Fibroblast of lung (primary cell): Measurements from ENCODE around the gene BAAT. TPM values are rescaled to one million over a fixed set of nuclear protein-coding genes. Genes with fewer than 3 reads are reported as not detected.

Experiments
- DNase-seq, 2 donors: peaks; one replicate each; pipeline versions ENCODE4 v3.0.0 to v3.0.0-alpha.2; 2010; ENCODE audit warnings: low read depth in 2 of 2
- H2AFZ ChIP-seq: 2 replicates; pipeline ENCODE4 v1.5.1; 2012; ENCODE audit warnings: low read length, control low read depth, inconsistent platforms
- H3K27ac ChIP-seq: 2 replicates; pipeline ENCODE4 v1.5.1; 2011; ENCODE audit warnings: low read length, control low read depth; ENCODE audit not compliant: insufficient read depth
- H3K27me3 ChIP-seq: 2 replicates; pipeline ENCODE4 v1.5.1; 2011; ENCODE audit warnings: mild to moderate bottlenecking, low read length; ENCODE audit not compliant: control insufficient read depth, insufficient read depth
- H3K36me3 ChIP-seq: 2 replicates; pipeline ENCODE4 v1.5.1; 2011; ENCODE audit warnings: low read length; ENCODE audit not compliant: control insufficient read depth, insufficient read depth
- H3K4me1 ChIP-seq: 2 replicates; pipeline ENCODE4 v1.5.1; 2011; ENCODE audit warnings: low read length; ENCODE audit not compliant: control insufficient read depth, insufficient read depth; ENCODE audit errors: extremely low read depth
- H3K4me2 ChIP-seq: 2 replicates; pipeline ENCODE4 v1.5.1; 2011; ENCODE audit warnings: low read length, control low read depth; ENCODE audit not compliant: insufficient read depth; ENCODE audit errors: extremely low read depth
- H3K4me3 ChIP-seq, 4 experiments: fragments of 200-600 bp in 1 of 4; sonication (generic) in 1 of 4; replicated peaks in 1 of 4; 2 replicates each; pipeline ENCODE4 v1.5.1; 2011 to 2016; ENCODE audit warnings: low read length in 4 of 4, low read depth in 3 of 4, mild to moderate bottlenecking in 3 of 4, control low read depth in 2 of 4, inconsistent platforms in 1 of 4, mixed read lengths in 1 of 4; ENCODE audit not compliant: insufficient read depth in 1 of 4; ENCODE audit errors: control extremely low read depth in 1 of 4
- H3K79me2 ChIP-seq: 2 replicates; pipeline ENCODE4 v1.5.1; 2012; ENCODE audit warnings: mild to moderate bottlenecking, low read length, inconsistent platforms; ENCODE audit not compliant: control insufficient read depth, insufficient read depth
- H3K9ac ChIP-seq: 2 replicates; pipeline ENCODE4 v1.5.1; 2011; ENCODE audit warnings: mild to moderate bottlenecking, low read length, control low read depth; ENCODE audit not compliant: insufficient read depth
- H3K9me3 ChIP-seq: 2 replicates; pipeline ENCODE4 v1.5.1; 2012; ENCODE audit warnings: low read depth, low read length; ENCODE audit not compliant: control insufficient read depth, insufficient read depth
- H4K20me1 ChIP-seq: 2 replicates; pipeline ENCODE4 v1.5.1; 2011; ENCODE audit warnings: low read length; ENCODE audit not compliant: control insufficient read depth, insufficient read depth; ENCODE audit errors: extremely low read depth
- EZH2 ChIP-seq: IDR thresholded peaks from 2 replicates; pipeline ENCODE4 v1.5.1; 2012; ENCODE audit warnings: low read length, control low read depth, mild to moderate bottlenecking; ENCODE audit errors: missing control alignments
- polyA plus RNA-seq, 2 donors: library from polyadenylated mRNA; depleted of rRNA in 1 of 2; stranded (reverse) in 1 of 2; unstranded in 1 of 2; fragments of >200 nt; gene quantifications; 2 replicates each; pipeline ENCODE4 v1.2.1, GENCODE V29; 2011 to 2012; ENCODE audit warnings: missing spikeins in 1 of 2
- total RNA-seq: library from RNA; depleted of rRNA; stranded (reverse); fragments of >200 nt; gene quantifications from 2 replicates; pipeline ENCODE4 v1.2.1, GENCODE V29; 2014
- TF ChIP-seq, protein P1 (sequence below), 2 donors: IDR thresholded peaks in 1 of 2; conservative IDR thresholded peaks in 1 of 2; 1 replicate in 1 of 2; 2 replicates in 1 of 2; pipeline ENCODE4 v1.5.1; 2011 to 2012; ENCODE audit warnings: low read length in 2 of 2, control low read depth in 1 of 2, inconsistent platforms in 1 of 2, low read depth in 1 of 2, mild to moderate bottlenecking in 1 of 2

Gene BAAT
- total and polyA plus RNA-seq, 2 donors (not counting 1 experiment from before 2014, with no cell fraction given), result 0.02 TPM; not detected in 1

DNA sequence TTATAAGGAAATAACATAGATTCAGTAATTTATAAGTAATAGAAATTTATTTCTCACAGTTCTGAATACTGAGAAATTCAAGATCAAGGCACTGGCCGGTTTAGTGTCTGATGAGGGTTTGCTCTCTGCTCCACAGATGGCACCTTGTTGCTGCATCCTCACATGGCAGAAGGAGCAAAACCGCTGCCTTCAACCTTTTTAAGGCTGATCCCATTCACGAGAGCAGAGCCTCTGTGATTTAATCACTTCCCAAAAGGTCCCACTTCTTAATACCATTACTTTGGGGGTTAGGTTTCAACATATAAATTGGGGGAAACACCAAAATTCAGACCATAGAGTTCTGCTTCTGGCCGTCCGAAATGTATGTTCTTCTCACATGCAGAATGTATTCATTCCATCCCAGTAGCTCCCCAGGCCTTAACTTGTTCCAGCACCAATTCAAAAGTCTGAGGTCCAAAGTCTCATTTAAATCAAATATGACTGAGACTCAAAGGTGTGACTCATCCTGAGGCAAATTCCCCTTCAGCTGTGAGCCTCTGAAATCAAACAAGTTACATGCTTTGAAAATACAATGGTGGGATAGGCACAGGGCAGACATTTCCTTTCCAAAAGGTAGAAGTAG is 30.6 kb downstream of the BAAT start:
- Histone ChIP-seq H3K4me1 (no peaks in the 10 kb centered on the region), H3K4me3 (no peak overlapping the region), H3K79me2 (no peaks in the 10 kb centered on the region), H3K9me3 (no peaks in the 10 kb centered on the region), H3K36me3 (no peaks in the 10 kb centered on the region), H3K9ac (no peak overlapping the region), H3K4me2 (no peak overlapping the region), H2AFZ (no peak overlapping the region), H3K27me3 (no peaks in the 10 kb centered on the region), H4K20me1 (no peaks in the 10 kb centered on the region), H3K27ac (no peak overlapping the region)
- TF ChIP-seq, protein P1, sequence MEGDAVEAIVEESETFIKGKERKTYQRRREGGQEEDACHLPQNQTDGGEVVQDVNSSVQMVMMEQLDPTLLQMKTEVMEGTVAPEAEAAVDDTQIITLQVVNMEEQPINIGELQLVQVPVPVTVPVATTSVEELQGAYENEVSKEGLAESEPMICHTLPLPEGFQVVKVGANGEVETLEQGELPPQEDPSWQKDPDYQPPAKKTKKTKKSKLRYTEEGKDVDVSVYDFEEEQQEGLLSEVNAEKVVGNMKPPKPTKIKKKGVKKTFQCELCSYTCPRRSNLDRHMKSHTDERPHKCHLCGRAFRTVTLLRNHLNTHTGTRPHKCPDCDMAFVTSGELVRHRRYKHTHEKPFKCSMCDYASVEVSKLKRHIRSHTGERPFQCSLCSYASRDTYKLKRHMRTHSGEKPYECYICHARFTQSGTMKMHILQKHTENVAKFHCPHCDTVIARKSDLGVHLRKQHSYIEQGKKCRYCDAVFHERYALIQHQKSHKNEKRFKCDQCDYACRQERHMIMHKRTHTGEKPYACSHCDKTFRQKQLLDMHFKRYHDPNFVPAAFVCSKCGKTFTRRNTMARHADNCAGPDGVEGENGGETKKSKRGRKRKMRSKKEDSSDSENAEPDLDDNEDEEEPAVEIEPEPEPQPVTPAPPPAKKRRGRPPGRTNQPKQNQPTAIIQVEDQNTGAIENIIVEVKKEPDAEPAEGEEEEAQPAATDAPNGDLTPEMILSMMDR (conservative IDR thresholded peaks at IDR 0.05 in 1 of 2, IDR thresholded peaks at IDR 0.05 in 1 of 2; ENCODE audit: low read depth in 1 of 2, low read length in 2 of 2), result no peak
- no peak for TF ChIP-seq EZH2
- DNase-seq, result peak in 1 of 2 donors; percentile 7

- DNase-seq, result no peak
- H2AFZ ChIP-seq, result no peak overlapping the region
- no peaks in the 10 kb centered on the region for H3K27me3 ChIP-seq
- TF ChIP-seq EZH2, result no peak
- no peaks in the 10 kb centered on the region for H3K9me3 ChIP-seq
- H3K4me2 ChIP-seq, result no peak overlapping the region
- no peak overlapping the region for H3K27ac ChIP-seq
- no peak overlapping the region for H3K9ac ChIP-seq
- no peaks in the 10 kb centered on the region for H3K36me3 ChIP-seq
- no peaks in the 10 kb centered on the region for H3K4me1 ChIP-seq
- no peaks in the 10 kb centered on the region for H4K20me1 ChIP-seq
- H3K79me2 ChIP-seq, result no peaks in the 10 kb centered on the region
- H3K4me3 ChIP-seq, result no peak overlapping the region
These were observed 31.1 kb downstream of the BAAT start for GRCh38 chr9:101353683-101354082.

DNA sequence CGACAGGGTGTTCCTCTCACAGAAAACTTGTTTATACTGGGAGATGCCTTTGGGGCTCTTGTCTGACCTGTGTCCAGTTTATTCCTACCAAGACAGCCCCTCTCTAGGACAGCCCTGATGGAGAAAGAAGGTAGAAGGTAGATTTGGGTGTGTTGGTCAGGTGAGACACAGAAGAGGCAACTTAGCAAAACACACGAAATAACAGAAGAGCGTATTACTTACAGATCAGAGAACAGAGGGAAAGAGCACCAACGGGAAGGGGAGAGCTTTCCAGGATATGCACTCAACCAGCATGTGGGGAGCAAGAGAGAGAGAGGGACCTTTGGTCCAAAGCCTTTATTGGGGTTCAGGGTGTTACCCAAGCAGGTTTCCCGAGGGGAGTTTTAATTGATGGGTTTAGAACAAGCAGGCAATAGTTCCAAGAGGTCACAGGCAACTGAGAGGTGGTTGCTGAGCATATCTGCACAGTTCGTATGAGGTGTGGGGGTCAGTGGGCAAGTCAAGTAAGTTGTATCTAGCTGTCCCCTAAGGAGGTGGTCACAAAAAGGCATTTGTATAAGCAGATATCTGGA is 31.8 kb downstream of the BAAT start:
- no peaks in the 10 kb centered on the region for H3K79me2 ChIP-seq
- no peak overlapping the region for H3K4me2 ChIP-seq
- DNase-seq, result no peak
- TF ChIP-seq, protein P1 (conservative IDR thresholded peaks at IDR 0.05 in 1 of 2, IDR thresholded peaks at IDR 0.05 in 1 of 2; ENCODE audit: low read depth in 1 of 2, low read length in 2 of 2), result no peak
- TF ChIP-seq EZH2, result no peak
- H3K27ac ChIP-seq, result no peak overlapping the region
- no peak overlapping the region for H3K9ac ChIP-seq
- no peaks in the 10 kb centered on the region for H3K27me3 ChIP-seq
- no peaks in the 10 kb centered on the region for H4K20me1 ChIP-seq
- H3K36me3 ChIP-seq, result no peaks in the 10 kb centered on the region
- H3K9me3 ChIP-seq, result no peaks in the 10 kb centered on the region
- H3K4me3 ChIP-seq, result no peak overlapping the region
- no peaks in the 10 kb centered on the region for H3K4me1 ChIP-seq
- no peak overlapping the region for H2AFZ ChIP-seq
